ENCODE measurements around the gene EHMT1.

GRCh38 chr9:137592767-137593166 lies 26.0 kb upstream of the EHMT1 start:
- TF ChIP-seq, protein P1, sequence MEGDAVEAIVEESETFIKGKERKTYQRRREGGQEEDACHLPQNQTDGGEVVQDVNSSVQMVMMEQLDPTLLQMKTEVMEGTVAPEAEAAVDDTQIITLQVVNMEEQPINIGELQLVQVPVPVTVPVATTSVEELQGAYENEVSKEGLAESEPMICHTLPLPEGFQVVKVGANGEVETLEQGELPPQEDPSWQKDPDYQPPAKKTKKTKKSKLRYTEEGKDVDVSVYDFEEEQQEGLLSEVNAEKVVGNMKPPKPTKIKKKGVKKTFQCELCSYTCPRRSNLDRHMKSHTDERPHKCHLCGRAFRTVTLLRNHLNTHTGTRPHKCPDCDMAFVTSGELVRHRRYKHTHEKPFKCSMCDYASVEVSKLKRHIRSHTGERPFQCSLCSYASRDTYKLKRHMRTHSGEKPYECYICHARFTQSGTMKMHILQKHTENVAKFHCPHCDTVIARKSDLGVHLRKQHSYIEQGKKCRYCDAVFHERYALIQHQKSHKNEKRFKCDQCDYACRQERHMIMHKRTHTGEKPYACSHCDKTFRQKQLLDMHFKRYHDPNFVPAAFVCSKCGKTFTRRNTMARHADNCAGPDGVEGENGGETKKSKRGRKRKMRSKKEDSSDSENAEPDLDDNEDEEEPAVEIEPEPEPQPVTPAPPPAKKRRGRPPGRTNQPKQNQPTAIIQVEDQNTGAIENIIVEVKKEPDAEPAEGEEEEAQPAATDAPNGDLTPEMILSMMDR (IDR thresholded peaks at IDR 0.05; ENCODE audit: low read length): no peak
- TF ChIP-seq EZH2 (IDR thresholded peaks at IDR 0.05; ENCODE audit: borderline replicate concordance, low read length): no peak

Measured in OCI-LY1 (cell line).